Activated CD4-positive, alpha-beta memory T cell treated with anti-CD3 and anti-CD28 coated beads for 36 hours (primary cell): ENCODE data around the gene KLK12. TPM values are rescaled to one million over a fixed set of nuclear protein-coding genes. Genes with fewer than 3 reads are reported as not detected.
"Not testable (repeated sequence)": the region's sequence is repeated elsewhere in the genome, so short reads cannot be mapped to it uniquely, and the experiment has no call there.

Experiments
- CTCF ChIA-PET: fragments of 350-600 bp; sonication (Branson Sonifier 250); formaldehyde crosslinking; loops from one replicate; lab custom pipeline; 2021; ENCODE audit warnings: antibody characterized with exemption, inconsistent platforms; lab: Charles Lee
- POLR2A ChIA-PET: fragments of 350-600 bp; sonication (Branson Sonifier 250); formaldehyde crosslinking; loops from one replicate; lab custom pipeline; 2021; ENCODE audit warnings: antibody characterized with exemption; lab: Charles Lee
- DNase-seq: peaks from one replicate; pipeline ENCODE4 v3.0.0-alpha.2; 2020
- H3K27ac Mint-ChIP-seq: one replicate; pipeline ENCODE4 v1.8.0; 2021; ENCODE audit warnings: mixed read lengths
- H3K27me3 Mint-ChIP-seq: one replicate; pipeline ENCODE4 v1.8.0; 2021; ENCODE audit warnings: mixed read lengths
- H3K36me3 Mint-ChIP-seq: one replicate; pipeline ENCODE4 v1.8.0; 2021; ENCODE audit warnings: mixed read lengths
- H3K4me1 Mint-ChIP-seq: one replicate; pipeline ENCODE4 v1.8.0; 2021; ENCODE audit warnings: low read depth, mixed read lengths
- H3K4me3 Mint-ChIP-seq: one replicate; pipeline ENCODE4 v1.8.0; 2021; ENCODE audit warnings: mild to moderate bottlenecking, mixed read lengths
- H3K9me3 Mint-ChIP-seq: one replicate; pipeline ENCODE4 v1.8.0; 2021; ENCODE audit warnings: mixed read lengths
- intact Hi-C: fragments of 100-400 bp; cut with micrococcal nuclease; formaldehyde crosslinking; loops from one replicate; pipeline ENCODE4 v1.15.1; 2023
- total RNA-seq, 2 experiments: library from RNA; stranded (reverse); gene quantifications; one replicate each; pipeline ENCODE4 v1.2.3, GENCODE V29; 2021

Gene KLK12
- total RNA-seq, 2 experiments from 2014 or later = not detected

DNA sequence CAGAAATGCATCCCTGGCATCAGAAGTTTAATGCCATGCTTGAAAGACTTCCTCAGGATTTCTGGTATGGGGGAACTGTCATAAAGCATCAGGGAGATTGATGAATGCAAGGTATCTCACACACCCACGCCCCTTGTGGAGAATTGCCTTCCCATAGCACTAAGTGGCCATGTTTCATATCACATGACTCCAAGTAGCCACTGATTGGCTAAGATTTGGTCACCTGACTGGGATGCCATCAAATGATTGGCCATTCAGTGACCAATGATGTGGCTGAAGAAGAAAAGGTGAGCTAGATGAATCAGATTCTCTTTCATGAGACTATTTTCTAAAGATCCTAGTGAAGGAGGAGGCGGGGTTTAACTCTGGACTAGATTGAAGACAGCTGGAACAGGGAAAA, 40.7 kb downstream of the KLK12 start:
- no peaks in the 10 kb centered on the region for H3K36me3 Mint-ChIP-seq
- peaks cover 19% of the 10 kb centered on the region for H3K27me3 Mint-ChIP-seq
- no peak overlapping the region for H3K4me3 Mint-ChIP-seq
- no peaks in the 10 kb centered on the region for H3K4me1 Mint-ChIP-seq
- intact Hi-C loops = no loop called here
- H3K27ac Mint-ChIP-seq = no peak overlapping the region
- ChIA-PET CTCF (no interaction called here), POLR2A (no interaction called here)
- no peaks in the 10 kb centered on the region for H3K9me3 Mint-ChIP-seq
- no peak for DNase-seq

DNA sequence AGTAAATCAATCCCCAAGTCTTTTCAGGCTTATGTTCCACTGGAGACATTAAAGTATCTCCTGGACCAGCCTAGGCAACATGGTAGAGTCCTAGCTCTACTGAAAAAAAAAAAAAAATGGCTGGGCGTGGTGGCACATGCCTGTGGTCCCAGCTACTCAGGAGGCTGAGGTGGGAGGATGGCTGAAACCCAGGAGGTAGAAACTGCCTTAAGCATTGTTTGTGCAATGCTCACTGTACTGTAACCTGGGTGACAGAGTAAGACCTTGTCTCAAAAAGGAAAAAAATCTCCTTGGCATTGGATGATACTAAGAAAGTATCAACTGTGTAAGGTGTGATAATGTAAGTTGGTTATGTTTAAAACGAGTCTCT, 42.2 kb downstream of the KLK12 start:
- POLR2A ChIA-PET = no interaction called here
- intact Hi-C loops = no loop called here
- Mint-ChIP-seq H3K27ac (no peak overlapping the region), H3K9me3 (no peaks in the 10 kb centered on the region), H3K4me3 (no peak overlapping the region), H3K4me1 (no peaks in the 10 kb centered on the region), H3K27me3 (peaks cover 24% of the 10 kb centered on the region), H3K36me3 (no peaks in the 10 kb centered on the region)
- CTCF ChIA-PET = no interaction called here
- no peak for DNase-seq

DNA sequence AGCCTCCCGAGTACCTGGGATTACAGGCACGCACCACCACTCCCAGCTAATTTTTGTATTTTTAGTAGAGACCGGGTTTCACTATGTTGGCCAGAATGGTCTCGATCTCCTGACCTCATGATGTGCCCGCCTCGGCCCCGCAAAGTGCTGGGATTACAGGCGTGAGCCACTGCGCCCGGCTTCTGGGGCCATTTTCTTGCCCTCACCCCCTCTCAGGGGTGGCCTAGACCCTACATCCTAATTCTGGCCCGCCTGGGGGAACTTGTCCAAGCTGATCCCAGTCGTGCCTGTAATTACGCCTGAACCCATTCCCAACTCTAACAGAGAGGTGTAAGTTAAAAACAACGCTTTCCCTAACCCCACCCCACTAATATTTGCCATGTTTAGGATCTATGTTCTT, 50.4 kb downstream of the KLK12 start:
- H3K9me3 Mint-ChIP-seq, CTCF ChIA-PET, H3K4me3 Mint-ChIP-seq, H3K4me1 Mint-ChIP-seq, intact Hi-C loops, DNase-seq, H3K36me3 Mint-ChIP-seq, H3K27ac Mint-ChIP-seq, POLR2A ChIA-PET: not testable (repeated sequence)
- peaks cover 43% of the 10 kb centered on the region for H3K27me3 Mint-ChIP-seq

DNA sequence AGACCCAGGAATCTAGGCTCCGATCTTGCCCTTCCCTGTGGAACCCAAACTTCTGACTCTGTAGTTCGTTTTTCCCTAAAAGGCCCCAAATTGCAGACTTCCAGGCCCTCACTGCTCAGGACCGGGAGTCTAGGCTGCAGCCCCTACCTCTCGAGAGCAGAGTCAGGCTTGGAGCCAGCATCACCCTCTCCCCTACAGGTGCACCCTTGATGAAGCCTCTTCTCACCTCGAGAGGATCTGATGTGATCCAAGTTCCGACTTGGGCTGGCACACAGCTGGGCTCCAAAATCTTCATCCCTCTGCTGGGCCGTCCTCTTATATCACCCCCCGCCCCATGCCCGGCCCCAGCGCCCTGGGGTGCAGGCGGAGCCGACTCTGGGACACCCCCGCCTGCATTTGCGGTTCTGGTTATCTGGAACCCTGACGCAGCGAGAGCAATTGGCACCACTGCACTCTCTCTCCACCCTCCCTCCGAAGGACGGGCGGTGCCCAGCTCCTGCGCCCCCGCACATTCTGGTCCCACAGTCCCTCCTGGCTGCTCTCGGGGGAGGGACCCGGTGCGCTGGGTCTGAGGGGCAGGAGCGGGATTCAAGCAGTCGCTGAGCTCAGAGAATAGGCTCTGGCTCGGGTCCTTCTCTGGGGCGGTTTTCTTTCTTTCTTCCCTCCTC, 51.0 kb downstream of the KLK12 start, which contains the start of gene KLK7:
TSS of gene KLK7 (minus strand) at position 293 of the 668 bp plus-strand sequence. CDS start 1,518 bp downstream, outside the sequence.
- no peaks in the 10 kb centered on the region for H3K36me3 Mint-ChIP-seq
- no peak within 1 kb of the TSS for H3K4me3 Mint-ChIP-seq
- no peaks in the 10 kb centered on the region for H3K9me3 Mint-ChIP-seq
- POLR2A ChIA-PET = no interaction called here
- peaks cover 40% of the 10 kb centered on the region for H3K27me3 Mint-ChIP-seq
- no peak for DNase-seq
- no peaks in the 10 kb centered on the region for H3K4me1 Mint-ChIP-seq
- intact Hi-C loops = no loop called here
- CTCF ChIA-PET = no interaction called here
- no peak within 1 kb of the TSS for H3K27ac Mint-ChIP-seq

DNA sequence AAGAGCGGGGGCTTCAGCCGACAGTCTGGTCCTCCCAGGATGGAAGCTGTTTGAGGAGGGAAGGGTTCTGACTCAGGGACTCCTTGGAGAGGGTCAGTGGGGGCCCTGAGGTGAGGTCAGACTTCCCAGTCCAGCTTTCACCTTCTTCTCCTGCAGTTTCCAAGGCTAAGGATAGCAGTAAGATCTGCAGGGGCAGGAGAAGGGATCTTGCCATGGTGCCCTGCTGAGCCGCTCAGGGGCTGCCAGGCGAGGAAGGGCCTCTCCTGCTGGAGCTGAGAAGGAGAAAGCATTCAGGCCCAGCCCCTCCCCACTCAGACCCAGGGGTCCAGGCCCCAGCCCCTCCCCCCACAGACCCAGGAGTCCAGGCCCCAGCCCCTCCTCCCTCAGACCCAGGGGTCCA, 52.6 kb downstream of the KLK12 start:
- H3K9me3 Mint-ChIP-seq = no peaks in the 10 kb centered on the region
- intact Hi-C loops = no loop called here
- CTCF ChIA-PET = no interaction called here
- POLR2A ChIA-PET = no interaction called here
- DNase-seq = no peak
- H3K27ac Mint-ChIP-seq = no peak overlapping the region
- H3K4me1 Mint-ChIP-seq = no peaks in the 10 kb centered on the region
- no peak overlapping the region for H3K4me3 Mint-ChIP-seq
- H3K36me3 Mint-ChIP-seq = no peaks in the 10 kb centered on the region
- peaks cover 36% of the 10 kb centered on the region for H3K27me3 Mint-ChIP-seq

DNA sequence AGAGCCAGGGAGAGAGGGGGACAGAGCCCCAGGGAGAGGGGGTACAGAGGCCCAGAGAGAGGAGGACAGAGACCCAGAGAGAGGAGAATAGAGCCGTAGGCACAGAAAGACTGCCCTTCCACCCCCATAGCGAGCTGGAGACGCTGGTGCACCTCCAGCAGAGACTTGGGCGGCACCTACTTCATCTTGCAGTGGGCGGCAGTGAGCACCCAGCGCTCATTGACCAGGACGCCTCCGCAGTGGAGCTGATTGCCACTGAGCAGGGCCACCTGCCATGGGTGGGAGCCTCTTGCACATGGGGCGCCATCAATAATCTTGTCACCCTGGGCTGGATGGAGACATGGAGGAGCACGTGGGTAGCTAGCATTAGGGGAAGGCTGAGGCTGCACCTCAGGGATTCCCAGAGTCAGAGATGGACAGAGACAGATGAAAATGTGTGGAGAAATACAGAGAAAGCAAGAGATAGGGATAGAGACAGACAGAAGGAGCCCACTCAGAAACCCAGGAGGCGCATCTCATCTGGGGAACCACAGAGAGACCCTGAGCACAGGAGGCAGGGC, 53.1 kb downstream of the KLK12 start:
- H3K4me3 Mint-ChIP-seq = no peak overlapping the region
- H3K4me1 Mint-ChIP-seq = no peaks in the 10 kb centered on the region
- ChIA-PET CTCF (no interaction called here), POLR2A (no interaction called here)
- intact Hi-C loops = no loop called here
- no peaks in the 10 kb centered on the region for H3K9me3 Mint-ChIP-seq
- peaks cover 35% of the 10 kb centered on the region for H3K27me3 Mint-ChIP-seq
- H3K36me3 Mint-ChIP-seq = no peaks in the 10 kb centered on the region
- H3K27ac Mint-ChIP-seq = no peak overlapping the region
- DNase-seq = no peak

DNA sequence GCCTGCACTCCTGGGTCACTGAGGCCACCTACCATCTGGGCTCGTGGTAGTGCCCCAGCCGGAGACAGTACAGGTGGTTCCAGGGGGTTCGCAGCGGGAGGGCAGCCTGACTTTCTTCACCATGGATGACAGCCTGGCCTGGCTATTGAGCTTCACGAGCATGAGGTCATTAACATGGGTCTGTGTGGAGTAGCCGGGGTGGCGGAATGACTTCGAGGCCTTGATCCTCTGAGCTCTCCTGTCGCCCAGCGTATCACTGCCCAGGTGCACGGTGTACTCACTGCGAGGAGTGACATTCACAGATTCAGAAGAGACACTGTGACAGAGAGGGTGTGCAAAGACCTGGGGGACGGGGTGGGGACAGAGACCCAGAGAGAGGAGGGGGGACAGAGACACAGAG, 54.6 kb downstream of the KLK12 start:
- DNase-seq = no peak
- Mint-ChIP-seq H3K27me3 (peaks cover 32% of the 10 kb centered on the region), H3K4me1 (no peaks in the 10 kb centered on the region), H3K27ac (no peak overlapping the region), H3K9me3 (no peaks in the 10 kb centered on the region), H3K4me3 (no peak overlapping the region), H3K36me3 (no peaks in the 10 kb centered on the region)
- ChIA-PET POLR2A (no interaction called here), CTCF (no interaction called here)
- intact Hi-C loops = no loop called here

DNA sequence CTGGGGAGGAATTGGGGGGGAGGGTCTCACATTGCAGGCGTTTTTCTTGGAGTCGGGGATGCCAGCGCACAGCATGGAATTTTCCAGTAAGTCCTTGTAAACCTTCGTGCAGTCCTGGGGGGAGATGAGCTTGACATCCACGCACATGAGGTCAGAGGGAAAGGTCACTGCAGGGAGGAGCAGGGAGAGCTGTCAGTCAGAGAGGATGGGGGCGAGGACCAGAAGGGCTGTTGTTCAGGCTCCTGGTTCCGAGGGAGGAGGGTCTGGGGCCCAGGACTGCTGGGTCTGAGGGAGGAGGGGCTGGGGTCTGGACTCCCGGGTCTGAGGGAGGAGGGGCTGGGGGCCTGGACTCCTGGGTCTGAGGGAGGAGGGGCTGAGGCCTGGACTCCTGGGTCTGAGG, 55.0 kb downstream of the KLK12 start:
- DNase-seq = no peak
- ChIA-PET POLR2A (no interaction called here), CTCF (no interaction called here)
- intact Hi-C loops = no loop called here
- H3K4me3 Mint-ChIP-seq = no peak overlapping the region
- H3K27ac Mint-ChIP-seq = no peak overlapping the region
- H3K27me3 Mint-ChIP-seq = peaks cover 28% of the 10 kb centered on the region
- H3K4me1 Mint-ChIP-seq = no peaks in the 10 kb centered on the region
- H3K36me3 Mint-ChIP-seq = no peaks in the 10 kb centered on the region
- no peaks in the 10 kb centered on the region for H3K9me3 Mint-ChIP-seq

Other genes starting within 250 kb of the KLK12 start
- gene ACP4, start 244.6 kb downstream of the KLK12 start, total RNA-seq = not detected
- under 1 TPM; 0.59 to 0.73 TPM for gene KLK1, start 211.2 kb downstream of the KLK12 start, total RNA-seq
- not detected for gene KLK15, start 201.4 kb downstream of the KLK12 start, total RNA-seq
- not detected for gene KLK3, start 180.1 kb downstream of the KLK12 start, total RNA-seq
- not detected for gene KLK2, start 161.6 kb downstream of the KLK12 start, total RNA-seq
- not detected for gene KLK4, start 123.6 kb downstream of the KLK12 start, total RNA-seq
- gene KLK5, start 82.0 kb downstream of the KLK12 start, total RNA-seq = not detected
- gene KLK6, start 65.4 kb downstream of the KLK12 start, total RNA-seq = not detected
- not detected for gene KLK7, start 51.1 kb downstream of the KLK12 start, total RNA-seq
- not detected for gene KLK8, start 33.4 kb downstream of the KLK12 start, total RNA-seq
- gene KLK10, start 15.3 kb downstream of the KLK12 start, total RNA-seq = not detected
- not detected for gene KLK11, start 8.4 kb downstream of the KLK12 start, total RNA-seq
- not detected for gene KLK13, start 30.1 kb upstream of the KLK12 start, total RNA-seq
- under 1 TPM; 0.61 to 0.76 TPM for gene KLK14, start 47.9 kb upstream of the KLK12 start, total RNA-seq
- 1 to 10 TPM; 8.8 to 9.8 TPM for gene CTU1, start 73.4 kb upstream of the KLK12 start, total RNA-seq
- gene SIGLEC9, start 89.9 kb upstream of the KLK12 start, total RNA-seq = 1 to 10 TPM; 1.3 to 1.4 TPM
- gene SIGLEC7, start 107.3 kb upstream of the KLK12 start, total RNA-seq = not detected
- under 1 TPM; 0.43 to 0.65 TPM for gene CD33, start 190.1 kb upstream of the KLK12 start, total RNA-seq
- not detected for gene SIGLECL1, start 216.1 kb upstream of the KLK12 start, total RNA-seq